ENCODE results near the gene FBXL19. TPM values are rescaled to one million over a fixed set of nuclear protein-coding genes. Genes with fewer than 3 reads are reported as not detected.

The FBXL19 gene
- total and polyA plus RNA-seq, 2 of the 13 experiments (the other 11 are each of a cell fraction or from before 2014, with no cell fraction given), result 6.0 to 13.7 TPM

- TF ChIP-seq BCL3 (CRISPR knock-in tag; IDR thresholded peaks at IDR 0.05) (no peak; the same call in none of the 2 replicates), ZNF432 (CRISPR knock-in tag; IDR thresholded peaks at IDR 0.05; ENCODE audit: borderline replicate concordance) (peak; percentile 18; the same call in 1 of the 2 replicates), ZNF629 (CRISPR knock-in tag; conservative IDR thresholded peaks at IDR 0.05) (no peak; the same call in 1 of the 2 replicates), CCAR2 (optimal IDR thresholded peaks at IDR 0.05; ENCODE audit: low read depth, low read length) (peak; percentile 64), ZNF747 (CRISPR knock-in tag; IDR thresholded peaks at IDR 0.05; ENCODE audit: borderline replicate concordance) (peak; percentile 97; the same call in 1 of the 2 replicates), HNF4G (IDR thresholded peaks at IDR 0.05; ENCODE audit: borderline replicate concordance, low read depth, low read length) (no peak), HNF4G (CRISPR knock-in tag; IDR thresholded peaks at IDR 0.05; ENCODE audit: borderline replicate concordance, low read depth) (no peak), SNAPC2 (CRISPR knock-in tag; IDR thresholded peaks at IDR 0.05) (peak; percentile 97; the same call in 1 of the 2 replicates), WIZ (CRISPR knock-in tag; IDR thresholded peaks at IDR 0.05) (peak; percentile 71; the same call in 1 of the 2 replicates)
Measured at GRCh38 chr16:30949650-30950515, 26.5 kb downstream of the FBXL19 start (continued).

GRCh38 chr16:30950516-30951065, 27.2 kb downstream of the FBXL19 start:
- Histone ChIP-seq H3K9ac (ENCODE audit: insufficient read depth, low read depth, low read length) (peak overlapping the region; percentile 91), H3K27ac (ENCODE audit: extremely low read length, insufficient read depth, low read length) (peak overlapping the region; percentile 74), H4K20me1 (ENCODE audit: insufficient read depth, low read length) (no peaks in the 10 kb centered on the region), H3K79me2 (ENCODE audit: insufficient read depth, low read length) (peaks cover 5% of the 10 kb centered on the region), H2AFZ (ENCODE audit: low read length) (no peak overlapping the region), H3K4me1 (ENCODE audit: insufficient read depth, low read length) (peaks cover 52% of the 10 kb centered on the region), H3K36me3 (replicated peaks in 1 of 2; ENCODE audit: control insufficient read depth in 1 of 2, insufficient read depth in 2 of 2, low read length in 2 of 2) (0 out of 5 replicates have a peak, but pooled peaks cover 0 to 4% of the 10 kb centered on the region in 2 experiments), H3K4me3 (replicated peaks in 1 of 3; ENCODE audit: insufficient read depth in 1 of 3, low read depth in 2 of 3, low read length in 3 of 3) (peak overlapping the region; percentile 74 to 93 (median 88); a peak in 5 of 6 replicates), H3K27me3 (ENCODE audit: control insufficient read depth in 1 of 2, insufficient read depth in 2 of 2, low read length in 2 of 2) (no peaks in the 10 kb centered on the region; a peak in 1 of 5 replicates), H3K9me3 (ENCODE audit: low read length) (no peaks in the 10 kb centered on the region), H3K4me2 (ENCODE audit: low read depth, low read length) (peak overlapping the region; percentile 98)
- intact Hi-C loops (cut with micrococcal nuclease; ENCODE audit: unreplicated experiment), result loop anchor here (10.0 kb wide), 2 partner anchors 144 to 194 kb away; partner anchors contain the start of gene VKORC1
- FAIRE-seq, result no peak
- POLR2A ChIA-PET, result interaction anchor here (0.6 to 2.1 kb wide), 15 partner anchors 9 to 501 kb away, joined by 3 to 8 read pairs (median 5); partner anchors contain the start of genes FBXL19, KAT8, ZNF646 and ZNF668
- CTCF ChIA-PET (ENCODE audit: low intra/inter-chr PET ratio, low total read pairs), result no interaction called here
- WGBS (ENCODE audit: low lambda C conversion rate), result 93% methylated on average over 6 of the region's 8 CpGs
- in situ Hi-C loops (cut with HindIII; ENCODE audit: extremely low pct_ligation_motif_present, low pct_unique_long_range_greater_than_20kb), result no loop called here
- no peak for ATAC-seq
- no peak for DNase-seq (ENCODE audit: low spot score)
- no TSS peak for BruUV-seq (replicated peaks)
- 0 out of 2 replicates have a peak, but pooled peaks have one; percentile 37 for TF ChIP-seq PCBP1 (IDR thresholded peaks at IDR 0.05; ENCODE audit: borderline replicate concordance, low read depth, low read length)
- peak; percentile 80; the same call in 1 of the 2 replicates for TF ChIP-seq TIGD3 (CRISPR knock-in tag; IDR thresholded peaks at IDR 0.05; ENCODE audit: borderline replicate concordance)
- 0 out of 2 replicates have a peak, but pooled peaks have one; percentile 35 for TF ChIP-seq AHR (CRISPR knock-in tag; IDR thresholded peaks at IDR 0.05)
- peak; percentile 75 for TF ChIP-seq NRL (CRISPR knock-in tag; IDR thresholded peaks at IDR 0.05; ENCODE audit: borderline replicate concordance)
- peak; percentile 1; the same call in 1 of the 2 replicates for TF ChIP-seq MXD1 (CRISPR knock-in tag; IDR thresholded peaks at IDR 0.05)
- TF ChIP-seq CCDC6 (CRISPR knock-in tag; IDR thresholded peaks at IDR 0.05), result 0 out of 2 replicates have a peak, but pooled peaks have one; percentile 4

Measured in HepG2 (cell line).